Left kidney (tissue), 2 donors: Measurements from ENCODE around the gene MROH2A. TPM values are rescaled to one million over a fixed set of nuclear protein-coding genes. Genes with fewer than 3 reads are reported as not detected.
"Not testable (repeated sequence)": the region's sequence is repeated elsewhere in the genome, so short reads cannot be mapped to it uniquely, and the experiment has no call there.

ENCODE experiments used
- DNase-seq: peaks from one replicate; pipeline ENCODE4 v3.0.0-alpha.2; 2013
- polyA plus RNA-seq: library from polyadenylated mRNA; unstranded; fragments of 120-200 nt; gene quantifications from one replicate; pipeline ENCODE4 v1.2.1, GENCODE V29; 2013; ENCODE audit not compliant: insufficient read length

The MROH2A gene
- polyA plus RNA-seq, 1 donor, result 0.28 TPM

DNA sequence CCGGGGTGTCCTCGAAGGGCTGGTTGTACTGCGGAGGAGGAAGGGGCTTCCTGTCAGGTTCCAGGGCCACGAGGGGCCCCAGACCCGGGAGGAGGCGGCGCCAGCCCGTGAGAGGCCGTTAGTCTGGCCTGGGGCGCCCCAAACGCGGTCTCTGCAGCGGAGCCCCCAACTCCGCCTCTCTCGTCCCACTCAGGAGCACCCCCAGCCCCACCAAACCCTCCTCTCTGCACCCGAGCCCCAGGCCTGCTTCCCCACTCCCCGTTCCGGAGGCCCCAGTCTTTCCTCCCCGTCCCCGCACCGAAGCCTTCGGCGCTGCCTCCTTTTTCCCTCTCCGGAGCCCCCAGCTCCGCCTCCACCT lies 75.7 kb downstream of the MROH2A start:
- DNase-seq, result no peak

DNA sequence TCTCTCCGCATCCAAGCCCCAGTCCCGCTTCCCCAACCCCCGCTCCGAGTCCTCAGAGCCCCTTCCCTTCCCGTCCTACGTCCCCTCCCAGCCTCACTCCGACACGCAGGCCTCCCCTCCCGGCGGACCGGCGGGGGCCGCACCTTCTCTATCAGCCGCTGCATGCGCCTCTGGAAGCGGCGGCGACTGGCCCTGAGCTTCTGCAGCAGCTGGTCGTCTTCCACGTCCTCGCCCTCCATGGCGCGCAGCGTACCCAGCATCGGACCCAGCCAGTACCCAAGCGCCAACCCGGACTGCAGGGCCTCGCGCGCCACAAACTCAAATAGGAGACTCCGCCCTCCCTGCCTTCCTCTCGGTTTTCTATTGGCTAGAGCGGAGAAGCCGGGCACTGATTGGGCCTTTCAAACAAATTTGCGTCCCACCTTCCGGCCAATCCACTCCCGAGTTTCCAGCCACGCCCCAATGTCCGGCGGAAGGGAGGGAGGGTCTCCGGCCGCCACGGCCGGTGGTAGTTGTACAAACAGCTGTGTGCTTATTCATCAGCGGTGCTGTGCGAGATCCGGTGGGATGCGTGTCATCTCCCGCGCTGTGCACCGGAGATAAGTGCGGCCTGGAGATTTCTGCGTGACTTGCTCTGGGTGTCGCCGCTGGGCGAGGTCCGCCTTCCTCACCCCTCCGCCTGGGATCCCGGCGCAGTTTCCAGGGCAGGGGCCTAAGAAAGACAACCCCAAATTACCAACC lies 76.3 kb downstream of the MROH2A start, which contains the start of gene HJURP:
HJURP (minus strand) TSS at position 295 of the 741 bp plus-strand sequence; CDS start at position 260, 35 bp downstream.
- peak; percentile 95 for DNase-seq

DNA sequence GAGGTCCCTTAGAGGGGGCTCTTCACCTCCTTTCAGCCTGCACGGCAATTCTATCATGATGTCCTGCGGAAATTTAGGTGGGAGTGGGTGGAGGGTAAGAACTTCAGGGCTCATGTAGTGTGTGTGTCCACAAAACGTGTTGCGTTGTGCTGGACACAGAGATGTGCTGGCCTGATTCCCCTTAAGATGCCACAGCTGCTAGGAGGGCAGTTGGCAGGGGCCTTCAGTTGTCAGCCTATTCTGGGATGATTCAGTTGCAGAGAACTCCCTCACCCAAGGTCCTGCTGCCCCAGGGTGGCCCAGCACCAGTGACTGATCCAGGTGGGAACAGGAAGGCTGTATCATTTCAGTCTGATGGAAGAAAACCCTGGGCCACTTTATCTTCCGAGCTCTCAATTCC lies 77.2 kb downstream of the MROH2A start:
- DNase-seq, result no peak

DNA sequence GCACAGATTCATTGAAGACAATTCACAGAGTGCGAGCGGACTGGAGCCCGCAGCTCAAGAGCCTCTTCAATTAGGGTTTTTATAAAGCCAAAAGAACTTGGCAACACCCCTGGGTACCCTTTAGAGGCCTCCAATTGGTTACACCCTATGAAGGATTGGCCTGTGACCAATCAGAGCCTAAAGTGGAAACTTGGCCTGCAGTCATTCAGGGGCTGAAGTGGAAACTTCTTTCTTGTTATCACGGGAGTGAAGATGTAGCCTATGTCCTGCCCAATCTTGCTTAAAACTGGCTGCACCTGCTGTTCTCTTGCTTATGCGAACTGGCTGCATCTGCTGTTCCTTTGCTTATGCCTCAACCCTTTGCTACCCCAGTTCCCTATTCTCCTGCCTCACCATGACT lies 78.1 kb downstream of the MROH2A start:
- DNase-seq, result no peak

DNA sequence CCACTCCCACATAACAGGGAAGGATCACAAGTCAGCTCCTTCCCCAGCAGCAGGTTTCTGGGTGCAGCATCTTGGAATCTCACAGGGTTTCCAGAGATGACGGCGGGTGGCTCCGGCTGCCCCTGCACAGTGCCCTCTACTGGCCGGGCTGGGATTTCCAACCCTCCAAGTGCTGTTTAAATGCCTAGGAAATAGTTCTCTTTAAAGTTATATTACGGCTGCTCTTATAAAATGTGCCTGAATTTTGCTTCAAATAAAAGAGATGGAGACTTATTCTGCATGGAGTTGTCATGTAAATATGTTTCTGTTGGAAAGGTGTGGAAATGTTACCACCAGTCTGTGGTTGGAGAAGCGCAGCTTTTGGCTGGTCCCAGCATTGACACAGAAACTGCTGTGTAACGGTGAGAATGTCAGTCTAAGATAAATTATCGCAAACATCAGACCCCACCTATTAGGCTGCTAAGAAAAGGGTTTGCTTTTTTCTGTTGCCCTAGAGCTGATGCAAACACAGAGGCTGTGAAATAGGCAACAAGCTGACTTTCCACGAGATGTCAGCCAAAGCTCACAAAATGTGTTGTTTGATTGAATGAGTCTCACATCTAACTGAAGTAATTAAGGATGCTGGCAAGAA lies 79.5 kb downstream of the MROH2A start:
- no peak for DNase-seq

DNA sequence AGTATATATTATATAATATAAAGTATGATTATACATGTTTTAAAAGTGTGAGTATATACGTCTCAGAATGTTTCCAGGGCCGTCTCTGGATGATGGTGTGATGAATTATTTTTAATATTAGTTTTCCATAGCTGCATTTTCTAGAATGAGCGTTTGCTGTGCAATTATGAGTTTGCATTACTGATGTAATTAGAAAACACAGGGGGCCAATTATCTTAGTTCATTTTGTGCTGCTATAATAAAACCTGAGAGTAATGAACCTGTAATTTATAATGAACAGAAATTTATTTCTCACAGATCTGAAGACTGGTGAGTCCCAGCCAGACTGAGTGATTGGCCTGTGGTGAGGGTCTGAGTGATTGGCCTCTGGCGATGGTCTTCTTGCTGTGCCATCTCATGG lies 80.2 kb downstream of the MROH2A start:
- no peak for DNase-seq

DNA sequence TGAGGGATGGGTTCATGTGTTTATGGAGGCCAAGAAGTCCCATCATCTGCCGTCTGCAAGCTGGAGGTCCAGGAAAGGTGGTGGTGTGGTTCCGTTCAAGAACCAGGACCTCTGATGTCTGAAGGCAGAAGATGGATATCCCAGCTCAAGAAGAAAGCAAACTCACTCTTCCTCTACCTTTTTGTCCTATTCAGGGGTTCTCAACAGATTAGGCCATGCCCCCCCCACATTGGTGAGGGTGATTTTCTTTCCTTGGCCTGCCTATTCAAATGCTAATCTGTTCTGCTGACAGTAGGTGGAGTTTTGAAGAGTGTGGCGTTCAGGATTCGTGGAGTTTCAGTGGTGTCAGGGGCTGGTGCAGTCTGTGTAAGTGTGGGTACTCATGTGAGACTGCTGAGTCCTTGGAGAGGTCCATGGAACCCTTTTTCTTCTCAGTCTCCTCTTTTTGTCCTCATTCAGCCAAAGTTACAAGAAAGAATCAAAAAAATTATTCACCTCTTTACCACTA lies 84.2 kb downstream of the MROH2A start:
- no peak for DNase-seq

DNA sequence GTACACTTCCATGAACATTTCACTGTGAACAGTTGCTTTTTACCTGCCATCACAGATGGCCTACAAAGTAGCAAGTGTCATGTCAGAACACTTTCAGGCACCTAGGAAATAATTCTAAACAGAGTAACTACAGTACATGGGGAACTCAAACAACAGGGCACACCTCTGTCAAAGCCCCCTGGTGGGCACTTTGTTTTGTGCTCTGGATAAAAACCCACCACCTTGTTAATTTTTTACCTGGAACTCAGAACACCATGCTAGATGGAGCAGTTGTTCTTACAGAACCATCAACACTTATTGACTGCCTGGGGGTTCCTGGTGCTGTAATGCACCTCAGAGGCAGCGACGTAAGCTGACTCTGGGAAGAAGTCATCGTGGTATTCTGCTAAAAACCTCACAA lies 87.7 kb downstream of the MROH2A start:
- DNase-seq, result no peak

DNA sequence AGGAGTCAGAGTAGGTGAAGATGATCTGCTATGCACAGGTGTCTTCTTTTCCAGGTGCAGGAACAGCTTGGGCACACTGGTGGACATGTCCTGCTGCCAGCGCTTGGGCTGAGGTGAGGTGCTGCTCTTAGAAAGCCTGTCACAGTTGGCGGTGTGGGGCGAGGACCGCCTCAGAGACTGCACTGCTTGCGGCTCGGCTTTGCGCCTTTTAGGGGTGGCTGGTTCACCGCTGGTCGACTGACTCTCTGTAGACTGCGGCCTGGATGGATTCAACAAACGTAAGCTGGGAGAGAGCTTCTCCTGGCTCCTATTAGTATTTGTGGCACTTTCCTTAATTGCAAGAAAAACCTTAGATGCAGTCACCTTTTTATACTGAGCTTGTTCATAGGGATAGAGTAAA lies 88.3 kb downstream of the MROH2A start:
- no peak for DNase-seq

DNA sequence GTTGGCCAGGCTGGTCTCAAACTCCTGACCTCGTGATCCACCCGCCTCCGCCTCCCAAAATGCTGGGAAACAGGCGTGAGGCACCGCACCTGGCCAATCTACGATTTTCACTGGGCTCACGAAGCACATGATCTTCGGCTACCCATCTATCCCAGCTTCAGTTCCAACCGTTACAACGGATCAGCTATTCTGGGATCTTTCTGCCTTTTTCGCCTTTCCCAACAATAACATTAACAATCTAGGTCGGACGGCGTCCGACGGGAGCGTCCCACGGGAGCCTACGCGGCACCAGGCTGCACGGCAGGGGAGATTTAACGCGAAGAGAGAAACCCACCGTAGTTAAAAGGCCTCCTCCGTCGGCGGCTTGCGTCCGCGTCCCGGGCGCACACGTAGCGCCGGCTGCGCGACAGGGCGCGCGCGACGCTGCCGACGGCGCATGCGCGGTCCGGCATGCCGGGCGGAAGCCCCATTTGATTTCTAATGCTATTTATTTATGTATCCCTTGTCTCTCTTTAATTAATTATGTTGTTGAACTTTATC lies 89.9 kb downstream of the MROH2A start, which contains the start of gene MSL3B:
MSL3B (minus strand) TSS at position 394 of the 540 bp plus-strand sequence.
- DNase-seq, result peak; percentile 38

DNA sequence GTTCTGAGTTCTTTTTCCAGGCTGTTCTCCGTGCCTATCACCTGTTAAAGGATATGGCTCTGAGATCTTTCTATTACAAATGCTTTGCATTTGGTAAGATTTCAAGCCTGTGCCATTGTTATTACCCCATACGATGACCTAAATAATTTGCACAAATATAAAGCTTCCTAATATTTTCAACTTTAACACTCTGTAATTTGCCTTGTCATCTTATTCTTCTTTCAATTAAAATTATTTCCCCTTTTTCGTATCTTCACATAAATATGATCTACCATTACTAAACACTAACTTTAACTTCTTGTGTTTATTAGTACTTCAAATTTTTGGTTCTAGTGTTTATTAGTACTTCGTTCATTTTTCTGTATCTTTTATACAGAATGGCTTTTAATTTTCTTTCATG lies 93.3 kb downstream of the MROH2A start:
- no peak for DNase-seq

DNA sequence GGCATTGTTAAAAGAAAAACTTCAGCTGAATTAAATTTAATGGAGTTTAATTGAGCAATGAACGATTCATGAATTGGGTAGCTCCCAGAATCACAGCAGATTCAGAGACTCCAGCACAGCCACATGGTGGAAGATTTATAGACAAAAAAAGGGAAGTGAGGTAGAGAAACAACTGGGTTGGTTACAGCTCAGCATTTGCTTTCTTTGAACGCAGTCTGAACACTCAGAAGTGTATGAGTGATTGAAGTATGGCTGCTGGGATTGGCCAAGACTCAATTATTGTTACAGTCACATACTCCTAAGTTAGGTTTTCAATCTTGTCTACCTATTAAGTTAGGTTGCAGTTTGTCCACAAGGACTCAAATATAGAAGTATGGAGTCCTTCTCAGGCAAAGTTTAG lies 94.0 kb downstream of the MROH2A start:
- DNase-seq, result not testable (repeated sequence)

DNA sequence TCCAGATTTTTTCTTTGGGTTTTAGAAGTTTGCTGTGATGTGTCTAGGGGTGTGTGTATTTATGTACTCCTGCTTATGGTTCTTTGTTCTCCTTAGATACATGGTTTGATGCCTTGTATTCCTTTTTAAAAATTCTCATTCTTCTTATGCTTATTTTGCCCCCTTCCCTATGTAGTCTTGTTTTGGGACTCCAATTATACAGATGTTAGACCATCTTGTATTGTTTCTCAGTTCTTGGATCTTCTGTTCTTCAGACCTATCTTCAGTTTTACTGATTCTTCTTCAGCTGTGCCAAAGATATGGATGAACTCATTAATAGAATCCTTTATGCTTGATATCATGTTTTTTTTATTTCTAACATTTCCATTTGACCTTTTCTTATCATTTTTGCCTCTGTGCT lies 104.2 kb downstream of the MROH2A start:
- DNase-seq, result no peak

Other genes starting within 250 kb of the MROH2A start
- gene USP40, start 211.5 kb upstream of the MROH2A start, polyA plus RNA-seq, result 79.2 TPM
- gene UGT1A8, start 160.7 kb upstream of the MROH2A start, polyA plus RNA-seq, result not detected
- not detected for gene UGT1A10, start 141.9 kb upstream of the MROH2A start, polyA plus RNA-seq
- gene UGT1A9, start 106.4 kb upstream of the MROH2A start, polyA plus RNA-seq, result 4.9 TPM
- gene UGT1A7, start 96.4 kb upstream of the MROH2A start, polyA plus RNA-seq, result 0.07 TPM
- gene UGT1A6, start 85.4 kb upstream of the MROH2A start, polyA plus RNA-seq, result 2.7 TPM
- gene UGT1A5, start 65.4 kb upstream of the MROH2A start, polyA plus RNA-seq, result not detected
- gene UGT1A4, start 59.6 kb upstream of the MROH2A start, polyA plus RNA-seq, result not detected
- not detected for gene UGT1A3, start 49.3 kb upstream of the MROH2A start, polyA plus RNA-seq
- 0.58 TPM for gene UGT1A1, start 18.1 kb upstream of the MROH2A start, polyA plus RNA-seq
- 33.4 TPM for gene HJURP, start 76.2 kb downstream of the MROH2A start, polyA plus RNA-seq
- 0.33 TPM for gene TRPM8, start 139.0 kb downstream of the MROH2A start, polyA plus RNA-seq